ENCODE data around the gene AFAP1.

- TF ChIP-seq CTCF (IDR thresholded peaks at IDR 0.05; ENCODE audit: extremely low read depth in 1 of 2, insufficient read depth in 1 of 2, low read depth in 1 of 2, low read length in 2 of 2) (no peak), POLR2A (IDR thresholded peaks at IDR 0.05; ENCODE audit: low read depth, low read length) (no peak), POLR2AphosphoS5 (IDR thresholded peaks at IDR 0.05; ENCODE audit: insufficient read depth, low read depth, low read length) (no peak), MYC (IDR thresholded peaks at IDR 0.05; ENCODE audit: low read depth, low read length) (no peak), EZH2 (IDR thresholded peaks at IDR 0.05; ENCODE audit: borderline replicate concordance, low read depth, low read length, severe bottlenecking) (no peak)
Measured at GRCh38 chr4:7985072-7985471, 45.4 kb upstream of the AFAP1 start.
